A673 (cell line): Measurements from ENCODE around the gene SMIM12. TPM values are rescaled to one million over a fixed set of nuclear protein-coding genes. Genes with fewer than 3 reads are reported as not detected.

Experiments
- Bru-seq: library from RNA; stranded (reverse); fragments of 400-500 nt; gene quantifications from one replicate; lab custom pipeline; 2021; lab: Mats Ljungman, UMichigan
- BruChase-seq, 2 experiments: library from RNA; stranded (reverse); fragments of 400-500 nt; gene quantifications; one replicate each; lab custom pipeline; 2021; lab: Mats Ljungman, UMichigan
- BruUV-seq: library from RNA; stranded (reverse); fragments of 400-500 nt; replicated peaks from 2 replicates; lab custom pipeline; 2021; lab: Mats Ljungman, UMichigan
- CTCF ChIA-PET: fragments of 300-600 bp; sonication (Branson Sonifier 250); formaldehyde crosslinking; loops from one replicate; lab custom pipeline; 2022; ENCODE audit warnings: antibody characterized with exemption; lab: Charles Lee
- POLR2A ChIA-PET: fragments of 300-600 bp; sonication (Branson Sonifier 250); formaldehyde crosslinking; loops from one replicate; lab custom pipeline; 2022; ENCODE audit warnings: antibody characterized with exemption; ENCODE audit not compliant: low non-redundant PET; lab: Charles Lee
- DNase-seq: peaks from one replicate; pipeline ENCODE4 v3.0.0-alpha.2; 2015; ENCODE audit warnings: low spot score
- H3K27ac ChIP-seq: fragments of 200-600 bp; sonication (generic); 2 replicates; pipeline ENCODE4 v1.5.1; 2016; ENCODE audit warnings: mixed run types, low read depth, mild to moderate bottlenecking, mixed read lengths, antibody characterized with exemption, low read length; ENCODE audit not compliant: poor library complexity, severe bottlenecking
- H3K27me3 ChIP-seq: fragments of 200-600 bp; sonication (generic); replicated peaks from 2 replicates; pipeline ENCODE4 v1.6.1; 2017; ENCODE audit warnings: mixed run types, low read depth, mild to moderate bottlenecking, mixed read lengths, antibody characterized with exemption, low read length; ENCODE audit not compliant: insufficient read depth, poor library complexity
- H3K36me3 ChIP-seq: fragments of 200-600 bp; sonication (generic); 2 replicates; pipeline ENCODE4 v1.6.1; 2016; ENCODE audit warnings: mixed run types, mild to moderate bottlenecking, mixed read lengths, antibody characterized with exemption, low read length; ENCODE audit not compliant: insufficient read depth, poor library complexity, severe bottlenecking
- H3K4me1 ChIP-seq: fragments of 200-600 bp; sonication (generic); 2 replicates; pipeline ENCODE4 v1.6.1; 2017; ENCODE audit warnings: mixed run types, mild to moderate bottlenecking, mixed read lengths, antibody characterized with exemption, low read length; ENCODE audit not compliant: insufficient read depth, poor library complexity, severe bottlenecking
- H3K4me3 ChIP-seq: fragments of 200-600 bp; sonication (generic); 2 replicates; pipeline ENCODE4 v1.5.1; 2016; ENCODE audit warnings: low read depth, mixed run types, mild to moderate bottlenecking, mixed read lengths, low read length; ENCODE audit not compliant: poor library complexity, severe bottlenecking
- H3K9me3 ChIP-seq: fragments of 200-600 bp; sonication (generic); 2 replicates; pipeline ENCODE4 v1.6.1; 2016; ENCODE audit warnings: mixed run types, low read depth, mild to moderate bottlenecking, mixed read lengths, antibody characterized with exemption, low read length; ENCODE audit not compliant: poor library complexity, severe bottlenecking
- CTCF ChIP-seq: fragments of 300-800, 200-600 bp; sonication (generic); conservative IDR thresholded peaks from 2 replicates; pipeline ENCODE4 v1.5.1; 2017; ENCODE audit warnings: low read depth, mild to moderate bottlenecking, antibody characterized with exemption, low read length, moderate library complexity, mixed read lengths
- EZH2 ChIP-seq: fragments of 200-600 bp; sonication (generic); IDR thresholded peaks from 2 replicates; pipeline ENCODE4 v1.6.1; 2017; ENCODE audit warnings: borderline replicate concordance, low read depth, mild to moderate bottlenecking, mixed read lengths, antibody characterized with exemption, low read length; ENCODE audit not compliant: poor library complexity, severe bottlenecking
- intact Hi-C: fragments of 100-400 bp; cut with micrococcal nuclease; formaldehyde crosslinking; loops from one replicate; pipeline ENCODE4 v1.10.0; 2022; ENCODE audit not compliant: unreplicated experiment
- long read RNA-seq: library from polyadenylated mRNA; stranded (forward); transcript quantifications from one replicate; pipeline ENCODE4 v2.0.0, GENCODE V29; 2022
- total RNA-seq: library from RNA; stranded (reverse); gene quantifications from 2 replicates; pipeline ENCODE4 v1.2.3, GENCODE V29; 2021

The SMIM12 gene, protein sequence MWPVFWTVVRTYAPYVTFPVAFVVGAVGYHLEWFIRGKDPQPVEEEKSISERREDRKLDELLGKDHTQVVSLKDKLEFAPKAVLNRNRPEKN
- total RNA-seq = 34.7 and 37.5 TPM in 2 replicates
- Bru-seq, nascent RNA = percentile 78 among the genes with signal in this experiment
- BruChase-seq, experiment 1, labeled RNA remaining after a 2-hour chase = percentile 80 among the genes with signal in this experiment
- percentile 80 among the genes with signal in this experiment for BruChase-seq, experiment 2, labeled RNA remaining after a 6-hour chase
- long read RNA-seq, transcript SMIM12-206 (2 exons, 3,454 nt) = major isoform, 30 of 36 reads
- long read RNA-seq, partial matches to known transcripts = 0 of 36 reads
- long read RNA-seq, other reads (novel, unspliced or antisense) = 5 of 36 reads

DNA sequence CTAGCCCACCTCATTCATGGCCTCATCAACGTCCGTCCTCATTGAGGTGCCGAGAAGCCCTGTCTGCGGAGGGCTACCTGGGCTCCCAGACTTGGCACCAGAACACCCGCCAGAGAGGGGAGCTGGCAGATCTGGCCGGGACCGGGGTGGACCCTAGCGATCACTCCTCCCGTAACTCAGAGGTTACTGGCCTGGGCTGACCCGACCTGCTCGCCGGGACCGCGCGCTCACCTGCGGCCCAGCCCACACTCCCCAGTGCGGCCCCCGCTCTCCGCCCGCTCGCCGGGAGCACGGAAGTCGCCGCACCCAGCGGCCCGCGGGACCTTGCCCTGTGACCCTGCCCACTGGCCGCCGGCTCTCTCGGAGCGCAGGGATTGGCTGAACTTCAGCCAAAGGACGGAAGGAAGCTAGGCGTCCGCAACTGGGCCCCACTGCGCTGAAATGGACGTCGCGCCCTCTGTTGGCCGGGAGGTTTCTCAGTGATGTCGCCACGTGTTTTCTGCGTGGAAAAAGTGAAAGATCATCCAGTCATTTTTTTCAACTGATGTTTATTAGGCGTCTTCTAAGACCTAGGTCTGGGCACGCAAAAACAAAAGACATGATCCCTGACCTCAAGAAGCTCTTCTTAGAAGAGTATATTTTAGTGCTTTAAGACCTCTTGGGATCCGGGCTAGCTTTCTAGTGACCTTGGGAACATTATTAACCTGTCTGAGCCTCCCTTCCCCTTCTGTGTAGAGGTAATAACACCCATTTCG, at the start of gene SMIM12:
Gene SMIM12, minus strand, starts transcription at position 304 of the 755 bp plus-strand sequence. CDS start 3,772 bp downstream, outside the sequence.
- Histone ChIP-seq H3K9me3 (no peaks in the 10 kb centered on the region), H3K4me3 (peak within 1 kb of the TSS; percentile 97), H3K27me3 (no peaks in the 10 kb centered on the region), H3K27ac (peak within 1 kb of the TSS; percentile 79), H3K36me3 (peaks cover 12% of the 10 kb centered on the region), H3K4me1 (peaks cover 8% of the 10 kb centered on the region)
- BruUV-seq = no TSS peak
- CTCF ChIA-PET = interaction anchor here (0.5 kb wide), 1 partner anchor 1180 kb away, joined by 7 read pairs; no protein-coding TSS in a partner anchor
- peak; percentile 89 for DNase-seq
- POLR2A ChIA-PET = no interaction called here
- TF ChIP-seq EZH2 (no peak), CTCF (peak; percentile 94)
- intact Hi-C loops = no loop called here

GRCh38 chr1:34908369-34908768, 48.8 kb upstream of the SMIM12 start:
- POLR2A ChIA-PET = no interaction called here
- BruUV-seq = no TSS peak

More at GRCh38 chr1:34908369-34908768, 48.8 kb upstream of the SMIM12 start:
- Histone ChIP-seq H3K9me3 (no peaks in the 10 kb centered on the region), H3K27me3 (peaks cover 26% of the 10 kb centered on the region), H3K36me3 (no peaks in the 10 kb centered on the region), H3K4me3 (no peak overlapping the region), H3K4me1 (no peaks in the 10 kb centered on the region), H3K27ac (no peak overlapping the region)
- TF ChIP-seq CTCF (no peak), EZH2 (no peak)
- intact Hi-C loops = no loop called here
- CTCF ChIA-PET = no interaction called here
- no peak for DNase-seq
